ENCODE results near the gene FHOD1.

DNA sequence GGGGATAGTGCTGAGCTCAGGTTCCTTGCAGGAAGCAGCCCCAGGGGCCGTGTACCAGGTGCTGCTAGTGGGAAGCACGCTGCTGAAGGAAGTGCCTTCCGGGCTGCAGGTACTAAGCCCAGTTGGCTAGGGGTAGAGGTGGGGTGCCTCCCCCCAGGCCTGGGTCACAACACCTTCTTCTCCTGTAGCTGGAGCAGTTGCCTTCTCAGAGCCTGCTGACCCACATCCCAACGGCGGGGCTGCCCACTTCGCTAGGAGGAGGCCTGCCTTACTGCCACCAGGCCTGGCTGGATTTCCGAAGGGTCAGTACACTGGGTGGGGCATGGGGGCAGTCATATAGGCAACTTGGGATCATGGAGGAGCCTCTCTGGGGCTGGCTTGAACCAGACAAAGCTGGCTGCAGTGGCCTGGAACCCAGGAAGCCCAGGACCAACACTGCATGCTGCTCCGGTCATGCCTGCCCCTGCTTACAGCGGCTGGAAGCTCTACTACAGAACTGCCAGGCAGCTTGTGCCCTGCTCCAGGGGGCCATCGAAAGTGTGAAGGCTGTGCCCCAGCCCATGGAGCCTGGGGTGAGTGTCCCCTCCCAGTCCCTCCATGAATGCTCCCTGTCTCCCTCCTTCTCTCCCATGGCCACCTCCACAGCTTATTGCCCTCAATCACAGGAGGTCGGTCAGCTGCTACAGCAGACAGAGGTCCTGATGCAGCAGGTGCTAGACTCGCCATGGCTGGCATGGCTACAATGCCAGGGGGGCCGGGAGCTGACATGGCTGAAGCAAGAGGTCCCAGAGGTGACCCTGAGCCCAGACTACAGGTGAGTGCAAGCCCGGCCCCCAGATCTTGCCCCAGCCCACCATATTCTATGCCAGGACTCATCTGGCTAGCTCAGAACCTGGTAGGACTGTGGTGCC lies 34.5 kb upstream of the FHOD1 start:
- TF ChIP-seq, protein P1, sequence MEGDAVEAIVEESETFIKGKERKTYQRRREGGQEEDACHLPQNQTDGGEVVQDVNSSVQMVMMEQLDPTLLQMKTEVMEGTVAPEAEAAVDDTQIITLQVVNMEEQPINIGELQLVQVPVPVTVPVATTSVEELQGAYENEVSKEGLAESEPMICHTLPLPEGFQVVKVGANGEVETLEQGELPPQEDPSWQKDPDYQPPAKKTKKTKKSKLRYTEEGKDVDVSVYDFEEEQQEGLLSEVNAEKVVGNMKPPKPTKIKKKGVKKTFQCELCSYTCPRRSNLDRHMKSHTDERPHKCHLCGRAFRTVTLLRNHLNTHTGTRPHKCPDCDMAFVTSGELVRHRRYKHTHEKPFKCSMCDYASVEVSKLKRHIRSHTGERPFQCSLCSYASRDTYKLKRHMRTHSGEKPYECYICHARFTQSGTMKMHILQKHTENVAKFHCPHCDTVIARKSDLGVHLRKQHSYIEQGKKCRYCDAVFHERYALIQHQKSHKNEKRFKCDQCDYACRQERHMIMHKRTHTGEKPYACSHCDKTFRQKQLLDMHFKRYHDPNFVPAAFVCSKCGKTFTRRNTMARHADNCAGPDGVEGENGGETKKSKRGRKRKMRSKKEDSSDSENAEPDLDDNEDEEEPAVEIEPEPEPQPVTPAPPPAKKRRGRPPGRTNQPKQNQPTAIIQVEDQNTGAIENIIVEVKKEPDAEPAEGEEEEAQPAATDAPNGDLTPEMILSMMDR (conservative IDR thresholded peaks at IDR 0.05 in 1 of 2, IDR thresholded peaks at IDR 0.05 in 1 of 2; ENCODE audit: low read depth in 1 of 2, low read length in 2 of 2), result no peak
- no peak for TF ChIP-seq EZH2 (IDR thresholded peaks at IDR 0.05; ENCODE audit: low read length, missing control alignments)
